HG02588 (cell line): ENCODE measurements around the gene MYH14.

Experiments
- ATAC-seq: cut with Tn5 transposase; IDR thresholded peaks from one replicate; pipeline ENCODE4 v1.9.1; 2021; ENCODE audit warnings: mild to moderate bottlenecking, moderate library complexity; ENCODE audit not compliant: unreplicated experiment

The MYH14 gene

DNA sequence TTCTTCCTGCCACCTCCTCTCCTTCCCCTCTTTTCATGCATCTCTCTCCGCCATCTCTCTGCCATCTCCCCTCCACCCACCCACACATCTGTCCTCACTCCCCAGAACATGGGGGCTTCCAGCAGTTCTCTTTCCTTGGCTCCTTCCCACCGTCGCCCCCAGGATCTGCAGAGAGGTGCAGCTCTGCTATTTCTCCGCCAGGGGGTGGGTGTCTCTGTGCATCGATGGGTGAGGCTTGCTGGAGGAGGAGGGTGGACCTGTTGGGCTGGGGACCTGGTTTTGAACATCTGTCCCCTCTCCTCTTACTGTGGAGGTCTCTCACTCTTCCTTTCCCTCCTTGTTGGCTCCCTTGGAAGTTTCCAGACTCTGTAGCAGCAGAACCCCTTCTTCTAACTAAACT is 51.7 kb downstream of the MYH14 start:
- no peak for ATAC-seq

DNA sequence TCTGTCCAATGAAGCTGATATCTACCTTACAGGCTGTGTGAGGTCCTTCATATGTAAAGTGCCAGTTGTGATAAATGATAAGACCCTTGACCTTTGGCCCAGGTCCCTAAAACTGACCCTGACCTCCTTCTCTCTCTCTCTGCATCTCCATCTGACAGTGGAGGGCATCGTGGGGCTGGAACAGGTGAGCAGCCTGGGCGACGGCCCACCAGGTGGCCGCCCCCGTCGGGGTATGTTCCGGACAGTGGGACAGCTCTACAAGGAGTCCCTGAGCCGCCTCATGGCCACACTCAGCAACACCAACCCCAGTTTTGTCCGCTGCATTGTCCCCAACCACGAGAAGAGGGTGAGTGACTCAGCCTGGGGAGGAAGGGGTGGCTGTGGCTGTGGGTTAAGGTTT is 53.7 kb downstream of the MYH14 start:
- ATAC-seq, result no peak

DNA sequence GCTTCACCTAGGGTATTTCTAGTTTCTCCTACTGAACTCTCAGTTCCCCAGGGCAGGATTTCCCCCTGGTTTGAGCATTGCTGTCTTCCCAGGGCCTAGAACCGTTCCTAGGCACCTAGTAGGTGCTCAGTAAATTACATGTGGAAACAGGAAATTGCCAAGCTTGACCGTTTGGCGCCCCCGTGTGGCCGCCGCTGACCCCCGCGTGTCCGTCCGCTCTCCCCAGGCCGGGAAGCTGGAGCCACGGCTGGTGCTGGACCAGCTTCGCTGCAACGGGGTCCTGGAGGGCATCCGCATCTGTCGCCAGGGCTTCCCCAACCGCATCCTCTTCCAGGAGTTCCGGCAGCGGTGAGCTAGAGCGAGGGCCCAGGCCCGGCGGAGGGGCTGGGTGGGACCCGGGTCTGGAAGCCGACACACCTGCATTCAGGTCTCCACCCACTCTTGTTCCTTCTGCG is 55.5 kb downstream of the MYH14 start:
- ATAC-seq, result no peak

DNA sequence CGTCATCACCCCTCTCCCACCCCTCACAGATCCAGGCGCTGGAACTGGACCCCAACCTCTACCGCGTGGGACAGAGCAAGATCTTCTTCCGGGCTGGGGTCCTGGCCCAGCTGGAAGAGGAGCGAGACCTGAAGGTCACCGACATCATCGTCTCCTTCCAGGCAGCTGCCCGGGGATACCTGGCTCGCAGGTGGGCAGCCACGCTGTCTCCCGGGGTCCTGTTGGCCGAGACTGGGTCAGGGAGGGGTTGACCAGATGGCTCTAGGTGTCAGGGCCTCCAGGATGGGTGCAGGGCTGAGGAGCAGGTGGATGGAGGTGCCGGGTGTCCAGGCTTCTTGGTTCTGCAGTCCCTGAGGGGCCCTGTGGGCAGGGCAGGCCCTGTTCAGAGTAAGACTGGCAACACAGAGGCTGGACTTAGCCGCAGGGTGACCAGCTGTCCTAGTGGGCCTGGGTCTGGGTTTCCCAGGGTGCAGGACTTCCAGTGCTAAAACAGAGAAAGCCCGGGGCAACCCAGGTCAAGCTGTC is 58.1 kb downstream of the MYH14 start:
- ATAC-seq, result no peak

DNA sequence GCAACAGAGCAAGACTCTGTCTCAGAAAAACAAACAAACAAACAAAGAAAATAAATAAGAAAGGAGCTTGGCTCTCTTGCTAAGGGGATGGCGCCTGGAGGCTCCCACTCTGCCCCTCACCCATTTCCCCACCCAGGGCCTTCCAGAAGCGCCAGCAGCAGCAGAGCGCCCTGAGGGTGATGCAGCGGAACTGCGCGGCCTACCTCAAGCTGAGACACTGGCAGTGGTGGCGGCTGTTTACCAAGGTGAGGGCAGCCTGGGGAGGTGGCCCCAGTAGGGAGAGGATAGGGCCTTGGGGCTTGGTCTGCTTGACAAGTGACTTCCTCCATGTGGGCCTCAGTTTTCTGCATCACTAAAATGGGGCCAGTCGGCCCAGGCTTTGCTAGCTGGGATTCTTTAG is 59.8 kb downstream of the MYH14 start:
- no peak for ATAC-seq

DNA sequence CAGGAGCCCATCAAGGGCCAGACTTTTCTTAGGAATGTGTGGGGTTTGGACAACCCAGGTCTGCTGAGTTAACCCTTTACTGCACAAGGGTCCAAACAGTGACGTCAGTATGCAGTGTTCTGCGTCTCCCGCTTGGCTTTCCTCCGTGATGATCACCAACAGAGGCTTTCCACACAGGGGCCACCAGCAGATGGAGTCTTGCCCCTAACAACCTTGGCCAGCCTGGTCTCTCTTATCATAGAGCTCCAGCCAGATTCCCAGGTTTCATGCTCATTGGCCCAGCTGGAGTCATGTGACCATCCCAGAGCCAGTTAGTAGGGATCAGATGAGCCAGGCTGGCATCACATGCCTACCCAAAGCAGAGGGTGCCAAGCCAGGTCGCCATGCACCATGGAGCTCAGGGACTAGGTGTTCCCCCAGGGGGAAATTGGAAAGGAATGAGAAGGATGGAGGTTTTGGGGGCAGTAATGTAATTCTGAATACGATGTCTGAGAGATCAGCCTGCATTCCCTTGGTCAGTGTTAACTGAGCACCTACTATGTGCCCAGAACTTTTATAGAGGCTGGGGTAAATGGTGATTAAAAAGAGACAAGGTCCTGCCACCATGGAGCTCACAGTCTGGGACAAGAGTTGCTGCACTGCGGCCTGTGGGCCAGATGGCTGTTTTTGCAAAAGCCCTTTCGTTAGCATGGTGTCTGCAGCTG is 61.2 kb downstream of the MYH14 start:
- no peak for ATAC-seq

DNA sequence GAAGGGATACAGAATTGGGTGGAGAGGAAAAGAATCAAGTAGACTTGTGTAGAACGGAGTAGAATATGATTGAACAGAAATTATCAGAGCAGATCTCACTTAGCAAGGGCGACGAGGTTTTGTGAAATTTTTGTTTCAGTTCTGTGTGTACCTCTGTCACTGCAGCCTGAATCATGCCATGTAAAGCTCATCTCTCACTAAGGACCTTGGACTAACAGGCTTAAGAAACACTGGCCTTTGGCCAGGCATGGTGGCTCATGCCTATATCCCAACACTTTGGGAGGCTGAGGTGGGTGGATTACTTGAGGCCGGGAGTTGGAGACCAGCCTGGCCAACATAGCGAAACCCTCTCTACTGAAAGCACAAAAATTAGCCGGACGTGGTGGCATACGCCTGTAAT is 62.6 kb downstream of the MYH14 start:
- ATAC-seq, result no peak

DNA sequence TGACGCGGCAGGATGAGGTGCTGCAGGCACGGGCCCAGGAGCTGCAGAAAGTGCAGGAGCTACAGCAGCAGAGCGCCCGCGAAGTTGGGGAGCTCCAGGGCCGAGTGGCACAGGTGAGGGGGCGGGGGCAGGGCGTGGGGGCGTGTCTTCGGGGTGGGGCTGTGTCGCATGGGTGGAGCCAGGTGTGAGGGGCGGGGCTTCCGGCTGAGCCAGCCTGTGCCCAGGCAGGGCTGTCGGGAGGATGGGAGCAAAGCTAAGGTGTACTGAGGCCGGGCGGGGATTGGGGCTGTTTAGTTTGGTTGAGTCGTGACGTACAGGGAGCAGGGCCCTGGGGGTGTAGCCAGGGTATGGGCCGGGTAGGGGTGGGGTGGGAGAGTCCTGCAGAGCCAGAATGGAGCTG is 63.5 kb downstream of the MYH14 start:
- ATAC-seq, result no peak

DNA sequence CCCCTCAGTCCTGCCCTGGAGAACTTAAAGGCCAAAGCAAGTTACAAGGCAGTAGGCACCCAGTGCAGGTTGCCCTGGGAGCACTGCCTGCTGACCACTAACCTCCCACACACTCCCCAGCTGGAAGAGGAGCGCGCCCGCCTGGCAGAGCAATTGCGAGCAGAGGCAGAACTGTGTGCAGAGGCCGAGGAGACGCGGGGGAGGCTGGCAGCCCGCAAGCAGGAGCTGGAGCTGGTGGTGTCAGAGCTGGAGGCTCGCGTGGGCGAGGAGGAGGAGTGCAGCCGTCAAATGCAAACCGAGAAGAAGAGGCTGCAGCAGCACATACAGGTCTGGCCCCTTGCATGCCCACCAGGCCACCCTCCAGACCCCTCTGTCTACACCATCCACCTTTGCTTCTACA is 64.6 kb downstream of the MYH14 start:
- ATAC-seq, result no peak

DNA sequence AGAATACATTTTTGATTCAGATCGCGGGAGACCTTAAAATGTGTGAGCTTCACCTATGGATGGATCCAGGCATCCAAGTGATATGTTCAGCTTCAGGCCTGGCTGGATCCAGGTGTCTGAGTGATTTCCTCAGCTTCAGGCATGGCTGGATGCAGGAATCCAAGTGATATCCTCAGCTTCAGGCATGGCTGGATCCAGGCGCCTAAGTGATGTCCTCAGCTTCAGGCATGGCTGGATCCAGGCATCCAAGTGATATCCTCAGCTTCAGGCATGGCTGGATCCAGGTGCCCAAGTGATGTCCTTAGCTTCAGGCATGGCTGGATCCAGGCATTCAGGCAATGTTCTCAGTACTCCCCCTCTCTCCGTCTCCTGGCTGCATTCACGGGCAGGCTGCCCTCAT is 65.1 kb downstream of the MYH14 start:
- ATAC-seq, result no peak

DNA sequence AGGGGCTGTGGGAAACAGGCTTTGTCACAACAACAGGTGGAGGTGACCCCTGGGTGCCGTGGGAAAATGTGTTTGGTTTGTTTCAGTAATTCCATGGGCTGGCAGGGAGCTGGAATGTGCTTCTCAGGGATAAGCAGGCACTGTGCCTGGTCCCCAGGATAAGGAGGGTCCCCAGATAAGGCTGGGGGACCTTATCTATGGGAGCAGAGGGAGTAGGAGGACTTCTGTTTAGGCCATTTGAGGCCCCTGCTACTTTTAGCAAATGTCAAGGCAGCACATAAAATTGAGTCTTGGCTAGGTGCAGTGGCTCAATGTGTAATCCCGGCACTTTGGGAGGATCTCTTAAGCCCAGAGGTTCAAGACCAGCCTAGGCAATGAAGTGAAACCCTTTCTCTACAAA is 66.2 kb downstream of the MYH14 start:
- no peak for ATAC-seq

DNA sequence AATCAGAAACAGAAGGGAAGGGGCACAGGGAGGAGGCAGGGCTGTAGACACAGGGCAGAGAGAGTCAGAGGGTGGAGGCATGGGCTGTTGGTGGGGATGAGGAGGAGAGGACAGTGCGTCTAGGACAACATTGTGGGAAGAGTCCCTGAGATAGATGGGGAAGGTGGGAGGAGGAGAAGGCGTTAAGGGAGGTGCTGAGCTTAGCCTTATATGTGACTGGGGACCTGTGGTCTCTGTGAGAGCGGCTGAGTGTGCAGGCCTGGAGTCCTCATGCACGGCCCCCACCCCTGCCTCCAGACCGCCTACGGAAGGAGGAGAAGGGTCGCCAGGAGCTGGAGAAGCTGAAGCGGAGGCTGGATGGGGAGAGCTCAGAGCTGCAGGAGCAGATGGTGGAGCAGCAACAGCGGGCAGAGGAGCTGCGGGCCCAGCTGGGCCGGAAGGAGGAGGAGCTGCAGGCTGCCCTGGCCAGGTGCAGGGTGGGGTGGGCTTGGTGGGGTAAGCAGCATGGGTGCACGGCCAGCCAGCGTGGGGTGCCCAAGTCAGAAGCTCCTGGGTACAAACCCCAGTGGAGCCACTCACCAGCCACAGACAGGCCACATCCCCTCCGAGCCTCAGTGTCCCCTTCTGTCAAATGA is 69.0 kb downstream of the MYH14 start:
- no peak for ATAC-seq

DNA sequence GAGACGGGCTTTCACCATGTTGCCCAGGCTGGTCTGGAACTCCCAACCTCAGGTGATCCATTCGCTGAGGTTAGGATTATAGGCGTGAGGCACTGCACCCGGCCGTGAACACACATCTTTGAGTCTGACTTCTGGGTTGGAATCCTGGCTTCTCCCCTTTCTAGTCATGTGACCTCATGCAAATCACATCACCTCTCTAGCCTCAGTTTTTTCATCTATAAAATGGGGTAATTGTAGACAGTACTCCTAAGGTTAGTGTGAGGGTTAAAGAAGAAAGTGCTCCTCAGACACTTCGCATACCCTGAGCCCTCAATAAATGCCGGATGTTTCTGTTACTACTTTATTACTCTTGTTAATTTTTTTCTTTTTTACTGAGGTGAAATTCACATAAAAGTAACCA is 70.4 kb downstream of the MYH14 start:
- ATAC-seq, result no peak

DNA sequence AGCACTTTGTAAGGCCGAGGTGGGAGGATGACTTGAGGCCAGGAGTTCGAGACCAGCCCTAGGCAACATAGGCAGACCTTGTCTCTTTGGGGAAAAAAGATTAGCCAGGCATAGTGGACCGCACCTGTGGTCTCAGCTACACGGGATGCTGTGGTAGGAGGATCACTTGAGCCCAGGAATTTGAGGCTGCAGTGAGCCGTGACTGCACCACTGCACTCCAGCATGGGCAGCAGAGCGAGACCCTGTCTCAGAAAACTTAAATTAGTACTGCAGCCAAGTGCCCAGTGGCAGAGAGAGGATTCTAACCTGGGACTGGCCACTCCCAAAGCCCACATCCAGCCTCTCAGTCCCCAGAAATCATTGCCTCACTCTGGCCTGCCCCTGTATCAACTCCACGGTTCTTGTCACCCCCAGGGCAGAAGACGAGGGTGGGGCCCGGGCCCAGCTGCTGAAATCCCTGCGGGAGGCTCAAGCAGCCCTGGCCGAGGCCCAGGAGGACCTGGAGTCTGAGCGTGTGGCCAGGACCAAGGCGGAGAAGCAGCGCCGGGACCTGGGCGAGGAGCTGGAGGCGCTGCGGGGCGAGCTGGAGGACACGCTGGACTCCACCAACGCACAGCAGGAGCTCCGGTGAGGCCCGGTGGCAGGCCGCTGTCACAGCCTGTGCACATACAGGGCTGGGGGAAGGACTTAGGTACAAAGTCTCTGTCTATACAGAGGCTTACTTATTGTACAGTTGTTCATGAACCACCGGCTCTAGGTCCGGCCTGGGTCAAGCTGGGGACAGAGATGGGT is 72.4 kb downstream of the MYH14 start:
- ATAC-seq, result no peak

DNA sequence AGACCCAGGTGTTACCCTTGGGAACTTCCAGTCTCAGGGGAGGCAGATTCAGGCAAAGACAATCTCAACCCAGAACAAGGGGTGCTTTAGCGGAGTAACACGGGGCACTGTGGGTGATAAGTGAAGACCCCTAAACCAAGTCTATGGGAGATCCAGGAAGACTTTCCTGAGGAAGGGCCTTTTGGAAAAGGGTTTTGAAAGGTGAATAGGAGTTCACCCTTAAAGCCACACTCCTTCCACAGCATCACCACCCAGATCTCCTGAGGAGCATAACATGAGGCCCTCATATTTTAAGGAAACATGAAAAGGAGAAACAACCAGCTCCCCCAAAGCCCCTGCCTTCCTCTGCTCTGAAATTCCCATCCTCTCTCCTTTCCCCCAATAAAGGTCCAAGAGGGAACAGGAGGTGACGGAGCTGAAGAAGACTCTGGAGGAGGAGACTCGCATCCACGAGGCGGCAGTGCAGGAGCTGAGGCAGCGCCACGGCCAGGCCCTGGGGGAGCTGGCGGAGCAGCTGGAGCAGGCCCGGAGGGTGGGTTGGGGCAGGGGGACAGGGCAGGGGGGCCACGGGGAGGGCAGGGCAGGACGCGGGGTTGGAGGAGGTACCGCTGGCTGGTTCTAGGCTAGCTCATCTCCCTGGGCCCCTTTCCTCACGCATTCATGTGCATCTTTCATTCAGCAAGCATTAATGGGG is 73.1 kb downstream of the MYH14 start:
- ATAC-seq, result no peak

DNA sequence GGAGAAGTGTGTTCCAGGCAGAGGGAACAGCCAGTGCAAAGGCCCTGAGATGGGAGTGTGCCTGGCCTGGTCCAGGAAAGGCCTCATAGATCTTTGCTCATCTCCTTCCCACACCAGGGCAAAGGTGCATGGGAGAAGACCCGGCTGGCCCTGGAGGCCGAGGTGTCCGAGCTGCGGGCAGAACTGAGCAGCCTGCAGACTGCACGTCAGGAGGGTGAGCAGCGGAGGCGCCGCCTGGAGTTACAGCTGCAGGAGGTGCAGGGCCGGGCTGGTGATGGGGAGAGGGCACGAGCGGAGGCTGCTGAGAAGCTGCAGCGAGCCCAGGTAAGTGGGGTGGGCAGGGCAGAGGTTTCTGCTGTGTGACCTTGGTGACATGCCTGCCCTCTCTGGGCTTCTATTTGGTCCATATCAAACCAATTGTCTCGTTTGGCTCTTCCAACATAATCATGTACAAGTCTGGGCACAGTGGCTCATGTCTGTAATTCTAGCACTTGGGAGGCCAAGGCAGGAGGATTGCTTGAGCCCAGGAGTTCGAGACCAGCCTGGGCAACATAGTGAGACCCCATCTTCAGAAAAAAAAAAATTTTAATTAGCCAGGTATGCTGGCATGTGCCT is 74.7 kb downstream of the MYH14 start:
- no peak for ATAC-seq

DNA sequence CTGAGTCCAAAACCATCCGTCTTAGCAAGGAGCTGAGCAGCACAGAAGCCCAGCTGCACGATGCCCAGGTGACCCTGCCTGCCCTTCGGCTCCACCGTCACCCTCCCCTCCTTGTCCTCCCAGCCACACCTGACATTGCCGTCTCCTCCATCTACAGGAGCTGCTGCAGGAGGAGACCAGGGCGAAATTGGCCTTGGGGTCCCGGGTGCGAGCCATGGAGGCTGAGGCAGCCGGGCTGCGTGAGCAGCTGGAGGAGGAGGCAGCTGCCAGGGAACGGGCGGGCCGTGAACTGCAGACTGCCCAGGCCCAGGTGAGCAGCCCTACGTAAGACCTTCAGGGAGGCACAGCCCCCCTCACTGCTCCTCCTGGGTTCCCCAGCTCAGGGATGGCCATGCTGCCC is 76.7 kb downstream of the MYH14 start:
- no peak for ATAC-seq

DNA sequence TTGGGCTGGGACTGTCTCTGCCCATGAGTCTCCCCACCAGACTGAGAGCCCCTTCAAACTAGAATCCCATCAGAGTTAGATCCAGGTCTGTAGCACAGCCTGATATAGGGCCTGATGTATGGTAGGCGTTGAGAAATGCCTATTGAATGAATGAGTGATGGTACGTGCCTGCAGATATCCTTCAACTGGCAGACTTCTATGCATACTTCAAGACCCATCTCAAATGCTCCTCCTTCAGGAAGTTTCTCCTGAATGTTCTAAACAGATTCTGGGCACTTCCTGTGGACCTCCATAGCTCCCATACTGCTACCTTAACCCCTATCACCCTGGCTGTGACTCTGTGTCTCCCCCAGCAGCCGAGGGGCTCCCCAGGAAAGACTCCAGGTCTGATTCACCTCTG is 77.6 kb downstream of the MYH14 start:
- no peak for ATAC-seq

DNA sequence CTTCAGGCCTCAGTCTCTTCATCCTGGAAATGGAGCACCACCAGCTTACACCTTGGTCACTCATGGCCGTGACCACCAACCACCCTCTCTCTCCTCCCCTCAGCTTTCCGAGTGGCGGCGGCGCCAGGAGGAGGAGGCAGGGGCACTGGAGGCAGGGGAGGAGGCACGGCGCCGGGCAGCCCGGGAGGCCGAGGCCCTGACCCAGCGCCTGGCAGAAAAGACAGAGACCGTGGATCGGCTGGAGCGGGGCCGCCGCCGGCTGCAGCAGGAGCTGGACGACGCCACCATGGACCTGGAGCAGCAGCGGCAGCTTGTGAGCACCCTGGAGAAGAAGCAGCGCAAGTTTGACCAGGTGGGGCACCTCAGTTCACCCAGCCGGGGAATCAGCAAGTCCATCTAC is 78.1 kb downstream of the MYH14 start:
- ATAC-seq, result no peak

DNA sequence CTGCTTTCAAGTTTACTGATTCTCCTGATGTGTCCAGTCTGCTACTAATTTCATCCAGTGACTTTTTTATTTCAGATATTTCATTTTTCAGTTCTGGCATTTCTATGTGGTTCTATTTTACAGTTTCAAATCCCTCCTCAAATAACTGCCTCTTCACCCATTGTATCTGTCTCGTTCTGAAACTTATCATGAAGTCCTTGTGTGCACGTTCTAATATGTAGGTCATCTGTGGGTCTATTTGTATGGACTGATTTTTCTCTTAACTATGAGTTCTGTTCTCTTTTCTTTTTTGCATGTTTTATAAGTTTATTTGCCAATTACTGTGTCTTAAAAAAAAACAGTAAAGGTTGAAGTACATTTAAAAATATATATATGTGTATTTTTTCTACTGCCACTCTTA is 82.4 kb downstream of the MYH14 start:
- no peak for ATAC-seq

DNA sequence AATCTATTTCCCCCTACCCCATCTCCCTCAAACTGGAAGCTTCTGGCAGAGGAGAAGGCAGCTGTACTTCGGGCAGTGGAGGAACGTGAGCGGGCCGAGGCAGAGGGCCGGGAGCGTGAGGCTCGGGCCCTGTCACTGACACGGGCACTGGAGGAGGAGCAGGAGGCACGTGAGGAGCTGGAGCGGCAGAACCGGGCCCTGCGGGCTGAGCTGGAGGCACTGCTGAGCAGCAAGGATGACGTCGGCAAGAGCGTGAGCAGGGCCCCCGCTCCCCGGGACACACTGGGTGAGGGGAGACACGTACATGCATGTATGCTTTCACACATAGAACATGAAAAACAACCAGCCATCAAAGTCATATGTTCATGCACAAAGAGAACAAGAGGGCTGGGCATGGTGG is 83.0 kb downstream of the MYH14 start:
- ATAC-seq, result no peak
